Keratinocyte (primary cell): ENCODE data around the gene GNAS-AS1. TPM values are rescaled to one million over a fixed set of nuclear protein-coding genes. Genes with fewer than 3 reads are reported as not detected.

Source experiments
- DNase-seq: peaks from one replicate; pipeline ENCODE4 v3.0.0-alpha.2; 2011; ENCODE audit warnings: low read depth, missing footprints, low spot score
- FAIRE-seq: peaks from 2 replicates; lab custom pipeline; 2011; peaks lifted over from hg19 to GRCh38; lab: Jason Lieb, UNC
- H2AFZ ChIP-seq: 2 replicates; pipeline ENCODE4 v1.6.0; 2012; ENCODE audit warnings: low read length, control low read depth, inconsistent platforms; ENCODE audit not compliant: control insufficient read depth
- H3K27ac ChIP-seq: 2 replicates; pipeline ENCODE4 v1.5.1; 2011; ENCODE audit warnings: low read length; ENCODE audit not compliant: control insufficient read depth, insufficient read depth
- H3K27me3 ChIP-seq: 3 replicates; pipeline ENCODE4 v1.6.0; 2011; ENCODE audit warnings: low read length; ENCODE audit not compliant: control insufficient read depth, insufficient read depth; ENCODE audit errors: extremely low read depth
- H3K36me3 ChIP-seq, 2 experiments: 2 replicates in 1 of 2; 3 replicates in 1 of 2; pipeline ENCODE4 v1.5.1; 2011; ENCODE audit warnings: low read length in 2 of 2, mild to moderate bottlenecking in 1 of 2; ENCODE audit not compliant: control insufficient read depth in 2 of 2, insufficient read depth in 2 of 2; ENCODE audit errors: extremely low read depth in 1 of 2
- H3K4me1 ChIP-seq: 3 replicates; pipeline ENCODE4 v1.5.1; 2011; ENCODE audit warnings: low read length; ENCODE audit not compliant: control insufficient read depth, insufficient read depth; ENCODE audit errors: extremely low read depth
- H3K4me2 ChIP-seq: 3 replicates; pipeline ENCODE4 v1.6.0; 2011; ENCODE audit warnings: low read depth, low read length; ENCODE audit not compliant: control insufficient read depth, insufficient read depth; ENCODE audit errors: extremely low read depth
- H3K4me3 ChIP-seq, 3 experiments: fragments of 200-600 bp in 1 of 3; sonication (generic) in 1 of 3; 2 replicates in 2 of 3; 3 replicates in 1 of 3; pipeline ENCODE4 v1.5.1; 2011 to 2016; ENCODE audit warnings: low read length in 3 of 3, mild to moderate bottlenecking in 3 of 3, control low read depth in 2 of 3, inconsistent platforms in 1 of 3, low read depth in 1 of 3, mixed read lengths in 1 of 3, mixed run types in 1 of 3, moderate library complexity in 1 of 3; ENCODE audit not compliant: control insufficient read depth in 2 of 3, insufficient read depth in 2 of 3; ENCODE audit errors: extremely low read depth in 1 of 3
- H3K79me2 ChIP-seq: 2 replicates; pipeline ENCODE4 v1.6.0; 2012; ENCODE audit warnings: low read length; ENCODE audit not compliant: control insufficient read depth, insufficient read depth
- H3K9ac ChIP-seq: 3 replicates; pipeline ENCODE4 v1.6.0; 2011; ENCODE audit warnings: low read length; ENCODE audit not compliant: control insufficient read depth, insufficient read depth; ENCODE audit errors: extremely low read depth
- H3K9me1 ChIP-seq: 3 replicates; pipeline ENCODE4 v1.6.0; 2011; ENCODE audit warnings: low read length; ENCODE audit not compliant: control insufficient read depth, insufficient read depth; ENCODE audit errors: extremely low read depth
- H3K9me3 ChIP-seq: 2 replicates; pipeline ENCODE4 v1.5.1; 2012; ENCODE audit warnings: low read depth, low read length; ENCODE audit not compliant: control insufficient read depth
- H4K20me1 ChIP-seq: 3 replicates; pipeline ENCODE4 v1.6.0; 2011; ENCODE audit warnings: low read length; ENCODE audit not compliant: control insufficient read depth, insufficient read depth; ENCODE audit errors: extremely low read depth
- EZH2 ChIP-seq: IDR thresholded peaks from one replicate; pipeline ENCODE4 v1.6.1; 2012; ENCODE audit warnings: inconsistent platforms, mild to moderate bottlenecking, low read length, moderate library complexity
- dilution Hi-C: fragments of 300-500 bp; cut with MboI; formaldehyde crosslinking; loops from one replicate; pipeline ENCODE4 v1.7.0; 2020; ENCODE audit warnings: low sequenced_read_pairs; ENCODE audit not compliant: extremely low pct_ligation_motif_present
- polyA plus RNA-seq, 5 experiments: library from polyadenylated mRNA; depleted of rRNA in 3 of 5; stranded (reverse) in 3 of 5; stranded (forward) in 1 of 5; unstranded in 1 of 5; fragments of >200 nt; gene quantifications; 1 replicate in 1 of 5; 2 replicates in 3 of 5; 3 replicates in 1 of 5; pipeline versions ENCODE4 v1.2.1 to v1.2.3, GENCODE V29; 2011 to 2012; ENCODE audit warnings: missing spikeins in 2 of 5, low read depth in 1 of 5, low replicate concordance in 1 of 5
- TF ChIP-seq, protein P1 (sequence below), 3 experiments: IDR thresholded peaks in 1 of 3; conservative IDR thresholded peaks in 1 of 3; optimal IDR thresholded peaks in 1 of 3; 2 replicates in 2 of 3; 3 replicates in 1 of 3; pipeline versions ENCODE3 to v1.5.1; 2011; ENCODE audit warnings: low read length in 3 of 3, mild to moderate bottlenecking in 3 of 3, moderate library complexity in 2 of 3, control low read depth in 1 of 3, inconsistent platforms in 1 of 3; ENCODE audit not compliant: insufficient read depth in 2 of 3; ENCODE audit errors: extremely low read depth in 1 of 3

The GNAS-AS1 gene
- polyA plus RNA-seq, 1 donor (not counting 4 experiments of a cell fraction or from before 2014, with no cell fraction given) = 0.31 TPM

GRCh38 chr20:58841539-58842264, 9.0 kb downstream of the GNAS-AS1 start:
- Histone ChIP-seq H3K36me3 (no peaks in the 10 kb centered on the region), H3K79me2 (no peaks in the 10 kb centered on the region), H3K4me3 (no peak overlapping the region), H3K27ac (no peak overlapping the region), H3K27me3 (peaks cover 43% of the 10 kb centered on the region), H3K9me1 (no peaks in the 10 kb centered on the region), H2AFZ (no peak overlapping the region), H3K4me2 (no peak overlapping the region), H4K20me1 (no peaks in the 10 kb centered on the region), H3K9me3 (no peaks in the 10 kb centered on the region), H3K9ac (no peak overlapping the region), H3K4me1 (no peaks in the 10 kb centered on the region)
- dilution Hi-C loops = no loop called here
- no peak for FAIRE-seq
- DNase-seq = no peak
- TF ChIP-seq EZH2 = no peak
- TF ChIP-seq, protein P1, sequence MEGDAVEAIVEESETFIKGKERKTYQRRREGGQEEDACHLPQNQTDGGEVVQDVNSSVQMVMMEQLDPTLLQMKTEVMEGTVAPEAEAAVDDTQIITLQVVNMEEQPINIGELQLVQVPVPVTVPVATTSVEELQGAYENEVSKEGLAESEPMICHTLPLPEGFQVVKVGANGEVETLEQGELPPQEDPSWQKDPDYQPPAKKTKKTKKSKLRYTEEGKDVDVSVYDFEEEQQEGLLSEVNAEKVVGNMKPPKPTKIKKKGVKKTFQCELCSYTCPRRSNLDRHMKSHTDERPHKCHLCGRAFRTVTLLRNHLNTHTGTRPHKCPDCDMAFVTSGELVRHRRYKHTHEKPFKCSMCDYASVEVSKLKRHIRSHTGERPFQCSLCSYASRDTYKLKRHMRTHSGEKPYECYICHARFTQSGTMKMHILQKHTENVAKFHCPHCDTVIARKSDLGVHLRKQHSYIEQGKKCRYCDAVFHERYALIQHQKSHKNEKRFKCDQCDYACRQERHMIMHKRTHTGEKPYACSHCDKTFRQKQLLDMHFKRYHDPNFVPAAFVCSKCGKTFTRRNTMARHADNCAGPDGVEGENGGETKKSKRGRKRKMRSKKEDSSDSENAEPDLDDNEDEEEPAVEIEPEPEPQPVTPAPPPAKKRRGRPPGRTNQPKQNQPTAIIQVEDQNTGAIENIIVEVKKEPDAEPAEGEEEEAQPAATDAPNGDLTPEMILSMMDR (optimal IDR thresholded peaks at IDR 0.05 in 1 of 3, IDR thresholded peaks at IDR 0.05 in 1 of 3, conservative IDR thresholded peaks at IDR 0.05 in 1 of 3; ENCODE audit: extremely low read depth in 1 of 3, insufficient read depth in 2 of 3, low read length in 3 of 3) = no peak

DNA sequence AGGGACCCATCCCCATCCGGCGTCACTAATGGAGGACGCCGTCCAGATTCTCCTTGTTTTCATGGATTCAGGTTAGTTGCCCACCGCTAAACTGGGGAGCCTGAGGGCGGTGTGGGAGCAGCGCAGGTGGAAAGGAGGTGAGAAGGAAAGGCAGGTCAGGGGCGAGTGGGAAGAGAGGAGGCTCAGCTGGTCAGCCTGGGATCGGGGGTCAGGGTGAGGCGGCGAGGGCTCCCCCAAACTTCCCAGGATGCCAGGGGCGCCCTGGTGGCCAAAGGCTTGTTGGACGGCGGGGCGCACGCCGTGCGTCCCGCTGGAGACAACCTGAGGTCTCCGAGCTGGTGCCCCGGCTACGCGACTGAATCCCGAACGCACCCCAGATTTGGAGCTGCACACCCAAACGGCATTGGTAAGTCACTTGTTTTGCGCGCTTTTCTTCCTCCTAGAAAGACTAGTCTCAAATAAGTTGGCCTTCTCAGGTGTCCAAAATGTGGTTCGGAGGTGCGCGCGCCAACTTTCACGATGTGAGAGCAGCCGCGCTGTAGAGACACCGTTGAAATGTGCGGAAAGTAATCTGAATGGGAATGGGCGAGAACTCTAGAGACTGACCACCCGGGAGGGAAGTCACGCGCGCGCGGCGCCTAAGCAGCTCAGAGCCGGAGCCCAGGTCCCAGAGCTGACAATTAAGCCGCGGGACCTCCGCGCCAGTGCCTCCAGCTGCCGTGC, 9.7 kb downstream of the GNAS-AS1 start:
- H3K9me3 ChIP-seq = no peaks in the 10 kb centered on the region
- H3K27me3 ChIP-seq = peaks cover 43% of the 10 kb centered on the region
- H3K27ac ChIP-seq = no peak overlapping the region
- no peaks in the 10 kb centered on the region for H3K4me1 ChIP-seq
- H3K36me3 ChIP-seq = no peaks in the 10 kb centered on the region
- no peak overlapping the region for H3K4me2 ChIP-seq
- no peak overlapping the region for H3K9ac ChIP-seq
- DNase-seq (no peak), FAIRE-seq (no peak)
- no peaks in the 10 kb centered on the region for H3K79me2 ChIP-seq
- TF ChIP-seq, protein P1 (optimal IDR thresholded peaks at IDR 0.05 in 1 of 3, IDR thresholded peaks at IDR 0.05 in 1 of 3, conservative IDR thresholded peaks at IDR 0.05 in 1 of 3; ENCODE audit: extremely low read depth in 1 of 3, insufficient read depth in 2 of 3, low read length in 3 of 3) = no peak
- no peak for TF ChIP-seq EZH2
- no peak overlapping the region for H2AFZ ChIP-seq
- dilution Hi-C loops = no loop called here
- no peak overlapping the region for H3K4me3 ChIP-seq
- no peaks in the 10 kb centered on the region for H3K9me1 ChIP-seq
- no peaks in the 10 kb centered on the region for H4K20me1 ChIP-seq
